ENCODE results near the gene RBM10.

Gene RBM10

GRCh38 chrX:47232803-47233332 is 87.8 kb downstream of the RBM10 start, which contains the start of gene USP11:
USP11 (plus strand) TSS chrX:47233009; CDS start chrX:47233044, 35 bp downstream.
- DNase-seq (ENCODE audit: low read depth, low spot score): peak; percentile 53
- H3K4me3 ChIP-seq (ENCODE audit: low read depth, low read length): peak within 1 kb of the TSS; percentile 64
- TF ChIP-seq CTCF (IDR thresholded peaks at IDR 0.05; ENCODE audit: low read depth, low read length): no peak
- in situ Hi-C loops (cut with HindIII; ENCODE audit: low sequenced_read_pairs): no loop called here

GRCh38 chrX:47233333-47234113 is 88.5 kb downstream of the RBM10 start:
- no peak for TF ChIP-seq CTCF (IDR thresholded peaks at IDR 0.05; ENCODE audit: low read depth, low read length)
- in situ Hi-C loops (cut with HindIII; ENCODE audit: low sequenced_read_pairs): no loop called here
- DNase-seq (ENCODE audit: low read depth, low spot score): peak; percentile 98
- H3K4me3 ChIP-seq (ENCODE audit: low read depth, low read length): peak overlapping the region; percentile 64

GRCh38 chrX:47234583-47234982 is 89.6 kb downstream of the RBM10 start:
- no peak for DNase-seq (ENCODE audit: low read depth, low spot score)
- TF ChIP-seq CTCF (IDR thresholded peaks at IDR 0.05; ENCODE audit: low read depth, low read length): no peak
- in situ Hi-C loops (cut with HindIII; ENCODE audit: low sequenced_read_pairs): no loop called here
- H3K4me3 ChIP-seq (ENCODE audit: low read depth, low read length): peak overlapping the region; percentile 64

- TF ChIP-seq CTCF (IDR thresholded peaks at IDR 0.05; ENCODE audit: low read depth, low read length): no peak
- in situ Hi-C loops (cut with HindIII; ENCODE audit: low sequenced_read_pairs): no loop called here
- H3K4me3 ChIP-seq (ENCODE audit: low read depth, low read length): no peak overlapping the region
- no peak for DNase-seq (ENCODE audit: low read depth, low spot score)
Measured at GRCh38 chrX:47235691-47236103, 90.7 kb downstream of the RBM10 start.

All from astrocyte of the spinal cord (primary cell).